Colonic mucosa (tissue), 4 donors: ENCODE data around the gene CRYZ. TPM values are rescaled to one million over a fixed set of nuclear protein-coding genes. Genes with fewer than 3 reads are reported as not detected.

ENCODE experiments used
- DNase-seq: peaks from one replicate; pipeline ENCODE4 v3.0.0-alpha.2; 2020
- H3K27ac ChIP-seq: fragments of 200-600 bp; one replicate; pipeline ENCODE4 v1.8.0; 2021
- H3K27me3 ChIP-seq: fragments of 200-600 bp; one replicate; pipeline ENCODE4 v1.8.0; 2021
- H3K36me3 ChIP-seq: fragments of 200-600 bp; one replicate; pipeline ENCODE4 v1.8.0; 2021
- H3K4me1 ChIP-seq: fragments of 200-600 bp; one replicate; pipeline ENCODE4 v1.8.0; 2021; ENCODE audit warnings: mild to moderate bottlenecking
- H3K4me3 ChIP-seq: fragments of 200-600 bp; one replicate; pipeline ENCODE4 v1.8.0; 2021
- H3K9ac ChIP-seq, 2 donors: one replicate each; pipeline ENCODE4 v1.7.0; 2013; ENCODE audit warnings: control low read depth in 2 of 2, low read depth in 2 of 2, low read length in 2 of 2
- H3K9me3 ChIP-seq: fragments of 200-600 bp; one replicate; pipeline ENCODE4 v1.8.0; 2021
- CTCF ChIP-seq: fragments of 200-600 bp; IDR thresholded peaks from one replicate; pipeline ENCODE4 v1.8.0; 2022; ENCODE audit warnings: antibody characterized with exemption, mild to moderate bottlenecking
- intact Hi-C: fragments of 100-400 bp; cut with DNase I; formaldehyde crosslinking; loops from one replicate; pipeline ENCODE4 v1.14.1; 2022
- total RNA-seq, 2 donors: library from RNA; stranded (reverse); fragmentation: NEBNext Ultra II Directional in 1 of 2; extraction: Animal tissue kit (Norgen Biotek cat#: 25700) in 1 of 2; gene quantifications; one replicate each; pipeline ENCODE4 v1.2.1, GENCODE V29; 2021
- donor health status: healthy.
- donor health status: DM: no; HTN: no; CAD: no.
- donor health status: DM: no; HTN: no; CAD: no.

CRYZ gene
- total RNA-seq, 2 donors from 2014 or later = 15.7 to 25.8 TPM

- intact Hi-C loops = no loop called here
- no peaks in the 10 kb centered on the region for H3K9me3 ChIP-seq
These were observed 35.0 kb downstream of the CRYZ start for GRCh38 chr1:74697832-74698231.

GRCh38 chr1:74693473-74693872 lies 39.4 kb downstream of the CRYZ start:
- Histone ChIP-seq H3K27ac (no peak overlapping the region), H3K4me3 (no peak overlapping the region), H3K27me3 (no peaks in the 10 kb centered on the region), H3K9ac (no peak overlapping the region), H3K4me1 (no peaks in the 10 kb centered on the region), H3K36me3 (no peaks in the 10 kb centered on the region), H3K9me3 (no peaks in the 10 kb centered on the region)
- intact Hi-C loops = no loop called here
- no peak for DNase-seq
- TF ChIP-seq CTCF = no peak

More at GRCh38 chr1:74697832-74698231, 35.0 kb downstream of the CRYZ start:
- no peaks in the 10 kb centered on the region for H3K4me1 ChIP-seq
- no peaks in the 10 kb centered on the region for H3K27me3 ChIP-seq
- H3K27ac ChIP-seq = no peak overlapping the region
- TF ChIP-seq CTCF = no peak
- no peaks in the 10 kb centered on the region for H3K36me3 ChIP-seq
- no peak overlapping the region for H3K9ac ChIP-seq
- no peak for DNase-seq
- H3K4me3 ChIP-seq = no peak overlapping the region

GRCh38 chr1:74690909-74691308 lies 41.9 kb downstream of the CRYZ start:
- no peak for DNase-seq
- H3K36me3 ChIP-seq = no peaks in the 10 kb centered on the region
- intact Hi-C loops = no loop called here
- no peaks in the 10 kb centered on the region for H3K4me1 ChIP-seq
- no peaks in the 10 kb centered on the region for H3K9me3 ChIP-seq
- no peak overlapping the region for H3K9ac ChIP-seq
- TF ChIP-seq CTCF = no peak
- no peaks in the 10 kb centered on the region for H3K27me3 ChIP-seq
- H3K4me3 ChIP-seq = no peak overlapping the region
- H3K27ac ChIP-seq = no peak overlapping the region

- intact Hi-C loops = no loop called here
- no peak overlapping the region for H3K9ac ChIP-seq
These were observed 42.5 kb downstream of the CRYZ start for GRCh38 chr1:74690364-74690696.

GRCh38 chr1:74689621-74690363 lies 43.1 kb downstream of the CRYZ start:
- no peaks in the 10 kb centered on the region for H3K9me3 ChIP-seq
- TF ChIP-seq CTCF = peak; percentile 85
- no peaks in the 10 kb centered on the region for H3K4me1 ChIP-seq
- no peaks in the 10 kb centered on the region for H3K27me3 ChIP-seq
- no peaks in the 10 kb centered on the region for H3K36me3 ChIP-seq
- H3K9ac ChIP-seq = no peak overlapping the region
- H3K4me3 ChIP-seq = no peak overlapping the region
- intact Hi-C loops = no loop called here
- no peak overlapping the region for H3K27ac ChIP-seq
- peak; percentile 49 for DNase-seq

More at GRCh38 chr1:74690364-74690696, 42.5 kb downstream of the CRYZ start:
- H3K36me3 ChIP-seq = no peaks in the 10 kb centered on the region
- TF ChIP-seq CTCF = no peak
- H3K4me1 ChIP-seq = no peaks in the 10 kb centered on the region
- no peak overlapping the region for H3K4me3 ChIP-seq
- DNase-seq = no peak
- no peaks in the 10 kb centered on the region for H3K9me3 ChIP-seq
- no peaks in the 10 kb centered on the region for H3K27me3 ChIP-seq
- no peak overlapping the region for H3K27ac ChIP-seq
